Measurements from ENCODE around the gene DCLRE1C.
"Not testable (repeated sequence)": the region's sequence is repeated elsewhere in the genome, so short reads cannot be mapped to it uniquely, and the experiment has no call there.

DCLRE1C gene

GRCh38 chr10:14954001-14954770, at the start of gene DCLRE1C:
Gene DCLRE1C (minus strand): TSS chr10:14954096. CDS start chr10:14954010, 86 bp downstream.
- peak; percentile 91 for DNase-seq

- DNase-seq = no peak
Observed at GRCh38 chr10:14995964-14996565, 42.2 kb upstream of the DCLRE1C start.

GRCh38 chr10:14993500-14994455, 39.9 kb upstream of the DCLRE1C start:
- not testable (repeated sequence) for DNase-seq

- not testable (repeated sequence) for DNase-seq
Observed at GRCh38 chr10:14992336-14992735, 38.4 kb upstream of the DCLRE1C start.

- peak; percentile 76 for DNase-seq
Observed at GRCh38 chr10:14991035-14991749, 37.3 kb upstream of the DCLRE1C start.

- DNase-seq = not testable (repeated sequence)
Observed at GRCh38 chr10:14989552-14989951, 35.7 kb upstream of the DCLRE1C start.

- DNase-seq = no peak
Observed at GRCh38 chr10:14982744-14983143, 28.8 kb upstream of the DCLRE1C start.

GRCh38 chr10:14975672-14976273, 21.9 kb upstream of the DCLRE1C start:
- DNase-seq = no peak

- DNase-seq = not testable (repeated sequence)
Observed at GRCh38 chr10:14974153-14974998, 20.5 kb upstream of the DCLRE1C start.

GRCh38 chr10:14971867-14972448, 18.1 kb upstream of the DCLRE1C start:
- DNase-seq = peak; percentile 54

- DNase-seq = no peak
Observed at GRCh38 chr10:14967897-14968296, 14.0 kb upstream of the DCLRE1C start.

- DNase-seq = peak; percentile 99
Observed at GRCh38 chr10:14959221-14960057, 5.5 kb upstream of the DCLRE1C start, which contains the start of gene MEIG1. Gene MEIG1 (plus strand): TSS chr10:14959388. CDS start chr10:14966469, 7,081 bp downstream.

- no peak for DNase-seq
Observed at GRCh38 chr10:14958872-14959220, 5.0 kb upstream of the DCLRE1C start.

GRCh38 chr10:14954934-14955333, 1.0 kb upstream of the DCLRE1C start:
- DNase-seq = no peak

- DNase-seq = no peak
Observed at GRCh38 chr10:14953424-14954000, 384 bp downstream of the DCLRE1C start.

GRCh38 chr10:14952851-14953423, 959 bp downstream of the DCLRE1C start:
- no peak for DNase-seq

- DNase-seq = no peak
Observed at GRCh38 chr10:14949291-14949690, 4.6 kb downstream of the DCLRE1C start.

GRCh38 chr10:14947268-14947667, 6.6 kb downstream of the DCLRE1C start:
- DNase-seq = no peak

GRCh38 chr10:14945108-14945507, 8.8 kb downstream of the DCLRE1C start:
- no peak for DNase-seq

Data from stimulated activated CD8-positive, alpha-beta memory T cell treated with anti-CD3 and anti-CD28 coated beads, Interleukin-4, amount 100 ng/mL, for 48 hours (primary cell).